Mesenchymal stem cell (in vitro differentiated cells and primary cell): ENCODE data around the gene OTX2.

Experiments used
- DNase-seq: peaks from one replicate; pipeline ENCODE4 v3.0.0-alpha.2; 2013
- H2AFZ ChIP-seq: one replicate; pipeline ENCODE4 v1.6.1; 2013; ENCODE audit warnings: low read depth, mild to moderate bottlenecking, control low read depth, inconsistent platforms, low read length, moderate library complexity
- H2AK5ac ChIP-seq: 2 replicates; pipeline ENCODE4 v1.6.1; 2013; ENCODE audit warnings: low read length, moderate library complexity, mild to moderate bottlenecking, inconsistent platforms; ENCODE audit not compliant: severe bottlenecking
- H2BK120ac ChIP-seq: one replicate; pipeline ENCODE4 v1.6.1; 2013; ENCODE audit warnings: low read depth, mild to moderate bottlenecking, inconsistent platforms, low read length, moderate library complexity
- H2BK12ac ChIP-seq, 2 experiments: one replicate each; pipeline ENCODE4 v1.6.1; 2013; ENCODE audit warnings: inconsistent platforms in 2 of 2, low read length in 2 of 2, mild to moderate bottlenecking in 2 of 2, moderate library complexity in 2 of 2, control low read depth in 1 of 2
- H2BK15ac ChIP-seq: one replicate; pipeline ENCODE4 v1.6.1; 2013; ENCODE audit warnings: mild to moderate bottlenecking, low read depth, inconsistent platforms; ENCODE audit not compliant: poor library complexity, severe bottlenecking
- H2BK5ac ChIP-seq: 2 replicates; pipeline ENCODE4 v1.6.1; 2013; ENCODE audit warnings: low read depth, mild to moderate bottlenecking, low read length, control low read depth, inconsistent platforms; ENCODE audit not compliant: poor library complexity, severe bottlenecking
- H3K14ac ChIP-seq, 2 experiments: one replicate each; pipeline ENCODE4 v1.6.1; 2013; ENCODE audit warnings: inconsistent platforms in 2 of 2, low read length in 2 of 2, control low read depth in 1 of 2, mild to moderate bottlenecking in 1 of 2, moderate library complexity in 1 of 2
- H3K18ac ChIP-seq, 2 experiments: one replicate each; pipeline ENCODE4 v1.6.1; 2013; ENCODE audit warnings: inconsistent platforms in 2 of 2, low read length in 2 of 2, control low read depth in 1 of 2, low read depth in 1 of 2, mild to moderate bottlenecking in 1 of 2
- H3K23ac ChIP-seq, 2 experiments: one replicate each; pipeline ENCODE4 v1.6.1; 2013; ENCODE audit warnings: inconsistent platforms in 2 of 2, low read length in 2 of 2, mild to moderate bottlenecking in 2 of 2, moderate library complexity in 2 of 2, control low read depth in 1 of 2
- H3K27ac ChIP-seq: 2 replicates; pipeline ENCODE4 v1.5.1; 2013; ENCODE audit warnings: mild to moderate bottlenecking, moderate library complexity, low read length, control low read depth, inconsistent platforms; ENCODE audit not compliant: poor library complexity, severe bottlenecking
- H3K27me3 ChIP-seq, 2 experiments: 2 replicates each; pipeline versions ENCODE4 v1.6.1 to v1.7.0; 2013; ENCODE audit warnings: low read length in 2 of 2, mild to moderate bottlenecking in 2 of 2, moderate library complexity in 2 of 2, control low read depth in 1 of 2, inconsistent platforms in 1 of 2; ENCODE audit not compliant: control insufficient read depth in 1 of 2, insufficient read depth in 1 of 2
- H3K36me3 ChIP-seq, 2 experiments: 2 replicates each; pipeline versions ENCODE4 v1.6.1 to v1.7.0; 2013; ENCODE audit warnings: low read length in 2 of 2, control low read depth in 1 of 2, inconsistent platforms in 1 of 2, low read depth in 1 of 2, mild to moderate bottlenecking in 1 of 2; ENCODE audit not compliant: insufficient read depth in 2 of 2, control insufficient read depth in 1 of 2
- H3K4ac ChIP-seq, 2 experiments: one replicate each; pipeline ENCODE4 v1.6.1; 2013; ENCODE audit warnings: inconsistent platforms in 2 of 2, low read length in 2 of 2, mild to moderate bottlenecking in 2 of 2, moderate library complexity in 2 of 2, control low read depth in 1 of 2, low read depth in 1 of 2
- H3K4me1 ChIP-seq: 2 replicates; pipeline ENCODE4 v1.6.1; 2013; ENCODE audit warnings: low read depth, low read length, control low read depth; ENCODE audit not compliant: control insufficient read depth, insufficient read depth
- H3K4me2 ChIP-seq: 2 replicates; pipeline ENCODE4 v1.6.1; 2013; ENCODE audit warnings: low read length, mild to moderate bottlenecking, inconsistent platforms; ENCODE audit not compliant: poor library complexity, severe bottlenecking
- H3K4me3 ChIP-seq, 2 experiments: 2 replicates each; pipeline versions ENCODE4 v1.5.1 to v1.7.0; 2013; ENCODE audit warnings: low read length in 2 of 2, mild to moderate bottlenecking in 2 of 2, control low read depth in 1 of 2, low read depth in 1 of 2; ENCODE audit not compliant: insufficient read depth in 1 of 2
- H3K79me1 ChIP-seq: replicated peaks from 2 replicates; pipeline ENCODE4 v1.6.1; 2013; ENCODE audit warnings: mild to moderate bottlenecking, control low read depth, low read length, inconsistent platforms; ENCODE audit not compliant: poor library complexity, severe bottlenecking
- H3K9ac ChIP-seq: 2 replicates; pipeline ENCODE4 v1.7.0; 2013; ENCODE audit warnings: mild to moderate bottlenecking, low read length, moderate library complexity
- H3K9me3 ChIP-seq: 2 replicates; pipeline ENCODE4 v1.7.0; 2013; ENCODE audit warnings: mild to moderate bottlenecking, low read length; ENCODE audit not compliant: control insufficient read depth
- H4K8ac ChIP-seq: one replicate; pipeline ENCODE4 v1.6.1; 2013; ENCODE audit warnings: inconsistent platforms, mild to moderate bottlenecking, low read length, moderate library complexity
- H4K91ac ChIP-seq: one replicate; pipeline ENCODE4 v1.6.1; 2013; ENCODE audit warnings: mild to moderate bottlenecking, low read length, inconsistent platforms
- WGBS: methylation state at CpG from one replicate; pipeline ENCODE4 v1.1.7; 2013; ENCODE audit warnings: mixed read lengths; 5-methylcytosine and 5-hydroxymethylcytosine counted together

OTX2 gene

GRCh38 chr14:56840221-56840620 is 29.9 kb upstream of the OTX2 start:
- Histone ChIP-seq H4K91ac (no peak overlapping the region), H3K27ac (no peak overlapping the region), H3K14ac (no peak overlapping the region), H3K9me3 (no peaks in the 10 kb centered on the region), H3K4me1 (no peaks in the 10 kb centered on the region), H4K8ac (no peak overlapping the region), H3K18ac (no peak overlapping the region), H3K27me3 (peaks cover 6 to 8% of the 10 kb centered on the region in 2 experiments), H2AK5ac (no peak overlapping the region), H3K79me1 (no peaks in the 10 kb centered on the region), H3K9ac (no peak overlapping the region), H3K23ac (no peak overlapping the region), H2AFZ (no peak overlapping the region), H2BK120ac (no peak overlapping the region), H3K4me2 (no peak overlapping the region), H3K4ac (no peak overlapping the region), H3K36me3 (no peaks in the 10 kb centered on the region), H2BK12ac (no peak overlapping the region), H2BK15ac (no peak overlapping the region), H2BK5ac (no peak overlapping the region), H3K4me3 (no peak overlapping the region)
- no peak for DNase-seq
- 56% methylated on average over 6 of the region's 6 CpGs for WGBS

DNA sequence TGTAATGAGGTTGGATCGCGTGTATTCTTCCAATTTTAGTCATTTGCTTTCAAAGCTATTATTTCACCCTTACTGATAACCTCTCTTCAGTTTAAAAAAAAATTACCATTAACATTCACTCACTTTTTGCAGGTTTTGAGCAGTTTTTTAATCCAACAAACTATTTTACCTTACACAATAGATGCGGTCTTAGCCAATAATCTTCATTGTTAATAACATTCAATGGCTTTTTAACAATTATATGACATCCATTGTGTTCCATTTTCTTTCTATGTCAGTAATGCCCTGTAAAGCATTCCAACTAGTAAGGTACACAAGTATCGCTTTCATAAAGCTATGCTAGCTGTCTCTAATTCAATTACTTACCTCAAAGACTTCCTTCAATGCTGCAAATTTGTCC is 18.9 kb upstream of the OTX2 start:
- Histone ChIP-seq H4K8ac (no peak overlapping the region), H3K14ac (no peak overlapping the region), H3K4me2 (no peak overlapping the region), H2BK120ac (no peak overlapping the region), H3K27ac (no peak overlapping the region), H3K9me3 (no peaks in the 10 kb centered on the region), H2BK15ac (no peak overlapping the region), H2BK12ac (no peak overlapping the region), H3K18ac (no peak overlapping the region), H3K4me3 (no peak overlapping the region), H3K4ac (no peak overlapping the region), H3K79me1 (no peaks in the 10 kb centered on the region), H3K23ac (no peak overlapping the region), H3K36me3 (no peaks in the 10 kb centered on the region), H2AFZ (no peak overlapping the region), H2AK5ac (no peak overlapping the region), H3K9ac (no peak overlapping the region), H3K27me3 (no peaks in the 10 kb centered on the region), H3K4me1 (no peaks in the 10 kb centered on the region), H2BK5ac (no peak overlapping the region), H4K91ac (no peak overlapping the region)
- WGBS: 89% methylated on average over 4 of the region's 4 CpGs
- no peak for DNase-seq

DNA sequence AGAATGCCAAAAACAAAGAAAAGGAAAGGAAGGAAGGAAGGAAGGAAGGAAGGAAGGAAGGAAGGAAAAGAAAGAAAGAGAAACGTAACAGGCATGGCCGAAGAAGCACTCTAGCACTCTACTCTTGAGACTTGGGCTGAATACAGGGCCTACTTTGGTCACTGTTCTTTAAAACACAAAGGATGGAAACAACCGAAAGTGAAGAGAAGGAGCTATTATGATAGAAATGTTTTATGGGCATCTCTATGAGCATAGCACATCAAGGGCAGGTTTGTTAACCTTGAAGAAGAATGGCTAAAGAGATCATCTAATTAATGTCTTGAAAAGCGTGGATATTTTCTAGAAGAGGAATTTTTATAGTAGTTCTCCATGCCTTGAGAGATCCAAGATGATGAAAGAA is 15.9 kb upstream of the OTX2 start:
- H2AK5ac ChIP-seq: no peak overlapping the region
- DNase-seq: no peak
- H3K27ac ChIP-seq: no peak overlapping the region
- H4K91ac ChIP-seq: no peak overlapping the region
- no peak overlapping the region for H3K4me3 ChIP-seq
- 88% methylated on average over 3 of the region's 4 CpGs for WGBS
- H3K27me3 ChIP-seq: peaks cover under 1 to 6% of the 10 kb centered on the region in 2 experiments
- H2BK12ac ChIP-seq: no peak overlapping the region
- H3K4me2 ChIP-seq: no peak overlapping the region
- H2BK120ac ChIP-seq: no peak overlapping the region
- H4K8ac ChIP-seq: no peak overlapping the region
- H3K79me1 ChIP-seq: no peaks in the 10 kb centered on the region
- H3K9me3 ChIP-seq: no peaks in the 10 kb centered on the region
- H3K9ac ChIP-seq: no peak overlapping the region
- H2BK5ac ChIP-seq: no peak overlapping the region
- no peak overlapping the region for H3K18ac ChIP-seq
- H3K14ac ChIP-seq: no peak overlapping the region
- H2AFZ ChIP-seq: no peak overlapping the region
- H2BK15ac ChIP-seq: no peak overlapping the region
- H3K4me1 ChIP-seq: no peaks in the 10 kb centered on the region
- no peak overlapping the region for H3K4ac ChIP-seq
- H3K36me3 ChIP-seq: no peaks in the 10 kb centered on the region
- H3K23ac ChIP-seq: no peak overlapping the region

DNA sequence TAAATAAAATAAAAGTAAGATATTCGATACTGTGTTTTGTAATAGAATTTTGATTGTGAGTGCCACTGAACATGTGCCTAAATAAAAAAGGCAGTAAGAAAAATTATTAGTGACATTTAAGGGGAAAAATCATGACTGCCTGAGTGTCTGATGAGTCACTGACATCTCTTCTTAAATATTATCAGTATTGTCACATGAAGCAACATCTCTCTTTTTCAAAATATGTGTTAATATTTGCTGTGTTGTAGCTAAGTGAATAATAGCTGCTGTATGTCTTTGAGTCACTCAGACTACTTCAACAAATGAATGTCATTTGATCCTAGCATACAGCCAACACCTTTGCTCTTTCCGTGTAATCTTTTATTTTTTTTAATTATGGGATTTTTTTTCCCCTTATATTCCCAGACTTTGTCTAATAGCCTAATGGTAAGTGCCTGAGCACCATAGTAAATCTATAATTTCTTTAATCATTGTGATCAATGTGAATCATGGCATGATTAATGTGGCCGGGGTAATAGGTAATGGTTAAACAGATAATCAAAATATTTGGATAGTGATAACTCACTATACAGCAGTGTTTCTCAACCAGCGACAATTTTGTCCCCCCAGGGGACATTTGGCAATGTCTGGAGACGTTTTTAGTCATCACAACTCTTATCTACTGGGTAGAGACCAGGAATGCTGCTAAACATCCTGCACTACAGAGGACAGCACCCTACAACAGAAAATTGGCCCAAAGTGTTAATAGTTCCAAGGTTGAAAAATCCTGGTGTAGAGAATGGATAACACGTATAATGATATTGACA is 11.7 kb upstream of the OTX2 start:
- H3K9me3 ChIP-seq: no peaks in the 10 kb centered on the region
- no peak for DNase-seq
- no peak overlapping the region for H3K18ac ChIP-seq
- no peak overlapping the region for H2BK120ac ChIP-seq
- no peak overlapping the region for H3K23ac ChIP-seq
- H2BK5ac ChIP-seq: no peak overlapping the region
- no peaks in the 10 kb centered on the region for H3K79me1 ChIP-seq
- no peak overlapping the region for H2AFZ ChIP-seq
- H3K4me3 ChIP-seq: no peak overlapping the region
- H3K4me2 ChIP-seq: no peak overlapping the region
- H4K91ac ChIP-seq: no peak overlapping the region
- H3K27ac ChIP-seq: no peak overlapping the region
- H2BK12ac ChIP-seq: no peak overlapping the region
- no peak overlapping the region for H3K14ac ChIP-seq
- H3K36me3 ChIP-seq: no peaks in the 10 kb centered on the region
- no peak overlapping the region for H2AK5ac ChIP-seq
- H3K4me1 ChIP-seq: no peaks in the 10 kb centered on the region
- peaks cover 28 to 33% of the 10 kb centered on the region in 2 experiments for H3K27me3 ChIP-seq
- no peak overlapping the region for H3K9ac ChIP-seq
- H2BK15ac ChIP-seq: no peak overlapping the region
- WGBS: 49% methylated on average over 4 of the region's 6 CpGs
- no peak overlapping the region for H3K4ac ChIP-seq
- H4K8ac ChIP-seq: no peak overlapping the region
